H9 (cell line): ENCODE results near the gene FBLN7. TPM values are rescaled to one million over a fixed set of nuclear protein-coding genes. Genes with fewer than 3 reads are reported as not detected.

Experiments used
- DNase-seq: peaks from one replicate; pipeline ENCODE4 v3.0.0-alpha.2; 2017
- H2AFZ ChIP-seq: one replicate; pipeline ENCODE4 v1.6.1; 2013; ENCODE audit warnings: mild to moderate bottlenecking, low read length, control low read depth, moderate library complexity
- H2AK5ac ChIP-seq: 2 replicates; pipeline ENCODE4 v1.6.1; 2013; ENCODE audit warnings: low read length, control low read depth, mixed read lengths; ENCODE audit not compliant: insufficient read length
- H2BK120ac ChIP-seq: one replicate; pipeline ENCODE4 v1.6.1; 2013; ENCODE audit warnings: low read depth, mild to moderate bottlenecking, low read length, control low read depth, inconsistent platforms; ENCODE audit not compliant: poor library complexity, severe bottlenecking
- H2BK12ac ChIP-seq: 2 replicates; pipeline ENCODE4 v1.6.1; 2013; ENCODE audit warnings: low read length, control low read depth, mixed read lengths, low read depth; ENCODE audit not compliant: insufficient read length
- H2BK15ac ChIP-seq: 2 replicates; pipeline ENCODE4 v1.6.1; 2013; ENCODE audit warnings: low read depth, low read length, control low read depth
- H2BK20ac ChIP-seq: one replicate; pipeline ENCODE4 v1.6.1; 2013; ENCODE audit warnings: low read depth, mild to moderate bottlenecking, low read length, control low read depth, inconsistent platforms; ENCODE audit not compliant: poor library complexity, severe bottlenecking
- H2BK5ac ChIP-seq: 2 replicates; pipeline ENCODE4 v1.6.1; 2013; ENCODE audit warnings: low read length, control low read depth, mixed read lengths; ENCODE audit not compliant: insufficient read length
- H3K14ac ChIP-seq: 2 replicates; pipeline ENCODE4 v1.6.1; 2013; ENCODE audit warnings: low read length, control low read depth; ENCODE audit not compliant: insufficient read depth
- H3K18ac ChIP-seq: 2 replicates; pipeline ENCODE4 v1.6.1; 2013; ENCODE audit warnings: low read depth, mild to moderate bottlenecking, mixed read lengths, low read length, control low read depth; ENCODE audit not compliant: insufficient read length
- H3K23ac ChIP-seq: 2 replicates; pipeline ENCODE4 v1.6.1; 2013; ENCODE audit warnings: low read length, control low read depth, mixed read lengths, low read depth; ENCODE audit not compliant: insufficient read length
- H3K23me2 ChIP-seq: 2 replicates; pipeline ENCODE4 v1.6.1; 2013; ENCODE audit warnings: low read depth, mild to moderate bottlenecking, mixed read lengths, low read length, control low read depth; ENCODE audit not compliant: insufficient read length, poor library complexity, severe bottlenecking
- H3K27ac ChIP-seq: 2 replicates; pipeline ENCODE4 v1.5.1; 2013; ENCODE audit warnings: low read length, control low read depth, mixed read lengths, low read depth; ENCODE audit not compliant: insufficient read length
- H3K27me3 ChIP-seq: 2 replicates; pipeline ENCODE4 v1.6.1; 2013; ENCODE audit warnings: low read length, control low read depth, inconsistent platforms; ENCODE audit not compliant: insufficient read depth
- H3K4ac ChIP-seq: 2 replicates; pipeline ENCODE4 v1.6.1; 2013; ENCODE audit warnings: low read depth, mild to moderate bottlenecking, control low read depth, inconsistent platforms, low read length, moderate library complexity
- H3K4me1 ChIP-seq: 2 replicates; pipeline ENCODE4 v1.6.1; 2013; ENCODE audit warnings: low read length, control low read depth, inconsistent platforms; ENCODE audit not compliant: insufficient read depth
- H3K4me2 ChIP-seq: 2 replicates; pipeline ENCODE4 v1.6.1; 2013; ENCODE audit warnings: low read length, control low read depth, mixed read lengths; ENCODE audit not compliant: insufficient read length, insufficient read depth
- H3K56ac ChIP-seq: 2 replicates; pipeline ENCODE4 v1.6.1; 2013; ENCODE audit warnings: low read depth, mild to moderate bottlenecking, mixed read lengths, low read length, control low read depth; ENCODE audit not compliant: insufficient read length
- H3K79me1 ChIP-seq: 2 replicates; pipeline ENCODE4 v1.6.1; 2013; ENCODE audit warnings: low read depth, mild to moderate bottlenecking, moderate library complexity, low read length, control low read depth, inconsistent platforms; ENCODE audit not compliant: insufficient read depth, poor library complexity, severe bottlenecking
- H3K79me2 ChIP-seq: 2 replicates; pipeline ENCODE4 v1.6.1; 2013; ENCODE audit warnings: low read length, control low read depth, inconsistent platforms; ENCODE audit not compliant: insufficient read depth
- H3K9ac ChIP-seq: 2 replicates; pipeline ENCODE4 v1.6.1; 2013; ENCODE audit warnings: low read length, control low read depth, mixed read lengths; ENCODE audit not compliant: insufficient read length; ENCODE audit errors: extremely low read depth
- H3K9me3 ChIP-seq: one replicate; pipeline ENCODE4 v1.6.1; 2013; ENCODE audit warnings: low read depth, low read length, inconsistent platforms; ENCODE audit not compliant: control insufficient read depth
- H3T11ph ChIP-seq: one replicate; pipeline ENCODE4 v1.6.1; 2013; ENCODE audit warnings: mild to moderate bottlenecking, low read length, control low read depth, inconsistent platforms
- H4K20me1 ChIP-seq: one replicate; pipeline ENCODE4 v1.6.1; 2013; ENCODE audit not compliant: control insufficient read depth, insufficient read length, insufficient read depth
- H4K5ac ChIP-seq: 2 replicates; pipeline ENCODE4 v1.6.1; 2013; ENCODE audit warnings: low read depth, mild to moderate bottlenecking, mixed read lengths, low read length, control low read depth; ENCODE audit not compliant: insufficient read length
- H4K8ac ChIP-seq: replicated peaks from 2 replicates; pipeline ENCODE4 v1.6.1; 2013; ENCODE audit warnings: low read length, control low read depth, mixed read lengths, low read depth; ENCODE audit not compliant: insufficient read length
- H4K91ac ChIP-seq: 2 replicates; pipeline ENCODE4 v1.6.1; 2013; ENCODE audit warnings: low read depth, mild to moderate bottlenecking, moderate library complexity, mixed read lengths, low read length, control low read depth; ENCODE audit not compliant: insufficient read length
- H3K27ac Mint-ChIP-seq, 3 experiments: 2 replicates in 2 of 3; 3 replicates in 1 of 3; pipeline ENCODE4 v1.8.0; 2020 to 2021; ENCODE audit warnings: mixed read lengths in 3 of 3, mild to moderate bottlenecking in 1 of 3, moderate library complexity in 1 of 3
- H3K27me3 Mint-ChIP-seq: 2 replicates; pipeline ENCODE4 v1.8.0; 2021; ENCODE audit warnings: low read depth, mild to moderate bottlenecking, moderate library complexity, mixed read lengths
- H3K36me3 Mint-ChIP-seq, 3 experiments: 2 replicates in 2 of 3; 3 replicates in 1 of 3; pipeline ENCODE4 v1.8.0; 2020 to 2021; ENCODE audit warnings: low read depth in 3 of 3, mixed read lengths in 3 of 3; ENCODE audit not compliant: insufficient read depth in 1 of 3
- H3K4me1 Mint-ChIP-seq, 2 experiments: 2 replicates each; pipeline ENCODE4 v1.8.0; 2020; ENCODE audit warnings: mixed read lengths in 2 of 2
- H3K4me3 Mint-ChIP-seq, 2 experiments: 2 replicates in 1 of 2; 3 replicates in 1 of 2; pipeline ENCODE4 v1.8.0; 2020 to 2021; ENCODE audit warnings: mild to moderate bottlenecking in 2 of 2, mixed read lengths in 2 of 2, moderate library complexity in 1 of 2
- H3K9me3 Mint-ChIP-seq, 2 experiments: 2 replicates in 1 of 2; 3 replicates in 1 of 2; pipeline ENCODE4 v1.8.0; 2020; ENCODE audit warnings: mild to moderate bottlenecking in 2 of 2, mixed read lengths in 2 of 2, moderate library complexity in 1 of 2
- CTCF ChIP-seq: fragments of 200-600 bp; sonication (generic); conservative IDR thresholded peaks from 3 replicates; pipeline ENCODE4 v1.8.0; 2021; ENCODE audit warnings: antibody characterized with exemption, mild to moderate bottlenecking
- WGBS: extraction: QIAGEN DNeasy Blood & Tissue Kit; methylation state at CpG from one replicate; pipeline ENCODE4 v1.1.7; 2013; ENCODE audit warnings: missing lambda C conversion rate, low lambda C conversion rate, mixed read lengths; ENCODE audit not compliant: insufficient read length; ENCODE audit errors: extremely low coverage; 5-methylcytosine and 5-hydroxymethylcytosine counted together
- total RNA-seq: library from RNA; stranded (reverse); gene quantifications from 2 replicates; pipeline ENCODE4 v1.2.1, GENCODE V29; 2021

The FBLN7 gene
- total RNA-seq, 1 experiment from 2014 or later = 1.3 TPM

- H3K27me3 ChIP-seq = no peaks in the 10 kb centered on the region
- H3K36me3 Mint-ChIP-seq = peaks cover 0 to 4% (median 0%) of the 10 kb centered on the region in 3 experiments; a peak in 1 of 7 replicates
- H3K27ac ChIP-seq = no peak overlapping the region
- H3K18ac ChIP-seq = no peak overlapping the region
- peaks cover 3 to 6% of the 10 kb centered on the region in 2 experiments; a peak in 2 of 4 replicates for H3K4me1 Mint-ChIP-seq
- H2BK15ac ChIP-seq = no peak overlapping the region
- H2BK120ac ChIP-seq = no peak overlapping the region
- no peaks in the 10 kb centered on the region for H3K4me1 ChIP-seq
- H3K23ac ChIP-seq = no peak overlapping the region
- H4K91ac ChIP-seq = no peak overlapping the region
- no peak overlapping the region for H3K9ac ChIP-seq
- H3K27ac Mint-ChIP-seq = no peak overlapping the region
- no peak overlapping the region for H4K8ac ChIP-seq
- H2BK5ac ChIP-seq = no peak overlapping the region
- no CpG with 5 or more reads among the region's 8 CpGs for WGBS
- H4K20me1 ChIP-seq = no peaks in the 10 kb centered on the region
- no peaks in the 10 kb centered on the region for H3K79me1 ChIP-seq
- H2AK5ac ChIP-seq = no peak overlapping the region
- no peak overlapping the region for H3K4me3 Mint-ChIP-seq
- no peak overlapping the region for H2AFZ ChIP-seq
- TF ChIP-seq CTCF = no peak
- H3K4ac ChIP-seq = no peak overlapping the region
- no peak overlapping the region for H3K4me2 ChIP-seq
- H3K23me2 ChIP-seq = no peaks in the 10 kb centered on the region
- H2BK20ac ChIP-seq = no peak overlapping the region
- no peak for DNase-seq
- no peak overlapping the region for H3K56ac ChIP-seq
- no peak overlapping the region for H3K14ac ChIP-seq
- H4K5ac ChIP-seq = no peak overlapping the region
- no peak overlapping the region for H3T11ph ChIP-seq
- no peaks in the 10 kb centered on the region for H3K9me3 ChIP-seq
- no peaks in the 10 kb centered on the region; a peak in 1 of 5 replicates for H3K9me3 Mint-ChIP-seq
- peaks cover 2% of the 10 kb centered on the region; the same call in 1 of the 2 replicates for H3K27me3 Mint-ChIP-seq
- H3K79me2 ChIP-seq = no peaks in the 10 kb centered on the region
- no peak overlapping the region for H2BK12ac ChIP-seq
Observed at GRCh38 chr2:112195167-112195766, 57.1 kb downstream of the FBLN7 start.
